MM.1S (cell line): ENCODE measurements around the gene MORC4.

Source experiments
- DNase-seq: peaks from one replicate; pipeline ENCODE4 v3.0.0-alpha.2; 2015
- H2AFZ ChIP-seq: fragments of 300-600 bp; sonication (generic); 2 replicates; pipeline ENCODE4 v1.6.0; 2016; ENCODE audit warnings: antibody characterized with exemption, low read length
- H3F3A ChIP-seq: fragments of 300-600 bp; sonication (generic); 2 replicates; pipeline ENCODE4 v1.6.1; 2016; ENCODE audit warnings: mild to moderate bottlenecking, antibody characterized with exemption, low read length, moderate library complexity, mixed read lengths; ENCODE audit not compliant: insufficient read depth
- H3K27ac ChIP-seq: fragments of 300-600 bp; sonication (generic); 2 replicates; pipeline ENCODE4 v1.5.1; 2016; ENCODE audit warnings: mild to moderate bottlenecking, low read length
- H3K27me3 ChIP-seq: fragments of 300-600 bp; sonication (generic); replicated peaks from 2 replicates; pipeline ENCODE4 v1.6.0; 2016; ENCODE audit warnings: low read length; ENCODE audit not compliant: insufficient read depth
- H3K36me3 ChIP-seq: fragments of 300-600 bp; sonication (generic); replicated peaks from 2 replicates; pipeline ENCODE4 v1.6.1; 2016; ENCODE audit warnings: mild to moderate bottlenecking, low read length, mixed read lengths; ENCODE audit not compliant: insufficient read depth
- H3K4me1 ChIP-seq: fragments of 300-600 bp; sonication (generic); 2 replicates; pipeline ENCODE4 v1.6.1; 2016; ENCODE audit warnings: low read length, mixed read lengths
- H3K4me2 ChIP-seq: fragments of 300-600 bp; sonication (generic); 2 replicates; pipeline ENCODE4 v1.6.0; 2016; ENCODE audit warnings: low read depth, low read length
- H3K4me3 ChIP-seq: fragments of 300-600 bp; sonication (generic); 2 replicates; pipeline ENCODE4 v1.5.1; 2016; ENCODE audit warnings: low read length, mixed read lengths
- H3K79me2 ChIP-seq: fragments of 300-600 bp; sonication (generic); 2 replicates; pipeline ENCODE4 v1.6.1; 2016; ENCODE audit warnings: mixed run types, low read length, mixed read lengths
- H3K9ac ChIP-seq: fragments of 300-600 bp; sonication (generic); 2 replicates; pipeline ENCODE4 v1.6.1; 2016; ENCODE audit warnings: low read length, mixed read lengths
- H3K9me2 ChIP-seq: fragments of 300-600 bp; sonication (generic); replicated peaks from 2 replicates; pipeline ENCODE4 v1.6.1; 2016; ENCODE audit warnings: mild to moderate bottlenecking, low read length, mixed read lengths; ENCODE audit not compliant: insufficient read depth
- H3K9me3 ChIP-seq: fragments of 300-600 bp; sonication (generic); replicated peaks from 2 replicates; pipeline ENCODE4 v1.6.1; 2016; ENCODE audit warnings: mild to moderate bottlenecking, low read length, mixed read lengths; ENCODE audit not compliant: insufficient read depth
- H4K20me1 ChIP-seq: fragments of 300-600 bp; sonication (generic); 2 replicates; pipeline ENCODE4 v1.6.1; 2016; ENCODE audit warnings: mild to moderate bottlenecking, low read length, moderate library complexity, mixed read lengths; ENCODE audit not compliant: insufficient read depth
- EZH2 ChIP-seq: fragments of 300-600 bp; sonication (generic); optimal IDR thresholded peaks from 2 replicates; pipeline ENCODE3; 2017; ENCODE audit warnings: low read depth, mild to moderate bottlenecking, antibody characterized with exemption, low read length, mixed read lengths
- EZH2phosphoT487 ChIP-seq: fragments of 300-600 bp; sonication (generic); IDR thresholded peaks from 2 replicates; pipeline ENCODE4 v1.6.1; 2018; ENCODE audit warnings: antibody characterized with exemption, low read length
- TF ChIP-seq, protein P1 (sequence below): fragments of 300-600 bp; sonication (generic); IDR thresholded peaks from 2 replicates; pipeline ENCODE4 v1.5.1; 2016; ENCODE audit warnings: antibody characterized with exemption, low read length, mixed read lengths

Gene MORC4

DNA sequence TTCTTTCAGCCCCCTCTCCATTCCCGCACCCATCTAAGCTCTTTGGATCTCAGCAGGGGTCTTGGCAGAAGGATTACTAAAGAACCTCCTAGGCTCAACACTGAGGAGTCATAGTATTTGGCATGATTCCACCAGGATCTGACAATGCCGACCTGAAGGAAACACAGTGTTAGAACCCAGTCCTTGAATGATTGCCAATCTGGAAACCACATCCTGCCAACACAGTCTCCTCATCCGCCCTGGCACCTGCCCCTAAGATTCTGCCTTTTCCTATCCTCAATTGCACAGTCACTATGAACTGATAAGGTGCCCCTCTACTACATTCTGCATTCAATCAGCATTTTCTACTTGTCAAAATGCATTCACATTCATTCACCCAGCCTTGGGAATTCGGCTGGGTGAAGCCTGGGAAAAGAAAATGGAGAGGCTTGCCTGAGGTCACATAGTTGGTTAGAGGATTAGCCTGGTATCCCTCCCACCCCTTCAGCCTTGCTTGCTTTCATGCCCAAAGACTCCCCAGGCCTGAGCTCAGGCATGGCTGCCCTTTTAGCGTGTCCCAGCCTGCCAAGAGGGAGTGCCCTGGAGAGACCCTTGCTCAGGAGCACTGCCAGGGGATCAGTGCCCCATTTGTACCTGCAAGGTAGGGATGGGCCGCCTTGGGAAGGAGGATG, 82.0 kb downstream of the MORC4 start:
- Histone ChIP-seq H3K79me2 (no peaks in the 10 kb centered on the region), H3K4me3 (no peak overlapping the region), H3K27ac (no peak overlapping the region), H2AFZ (no peak overlapping the region), H3K9ac (no peak overlapping the region), H3K9me2 (no peaks in the 10 kb centered on the region), H4K20me1 (no peaks in the 10 kb centered on the region), H3K36me3 (no peaks in the 10 kb centered on the region), H3K4me2 (no peak overlapping the region), H3K4me1 (no peaks in the 10 kb centered on the region), H3K27me3 (no peaks in the 10 kb centered on the region), H3F3A (no peaks in the 10 kb centered on the region), H3K9me3 (no peaks in the 10 kb centered on the region)
- no peak for DNase-seq
- TF ChIP-seq EZH2 (no peak), EZH2phosphoT487 (no peak)
- TF ChIP-seq, protein P1, sequence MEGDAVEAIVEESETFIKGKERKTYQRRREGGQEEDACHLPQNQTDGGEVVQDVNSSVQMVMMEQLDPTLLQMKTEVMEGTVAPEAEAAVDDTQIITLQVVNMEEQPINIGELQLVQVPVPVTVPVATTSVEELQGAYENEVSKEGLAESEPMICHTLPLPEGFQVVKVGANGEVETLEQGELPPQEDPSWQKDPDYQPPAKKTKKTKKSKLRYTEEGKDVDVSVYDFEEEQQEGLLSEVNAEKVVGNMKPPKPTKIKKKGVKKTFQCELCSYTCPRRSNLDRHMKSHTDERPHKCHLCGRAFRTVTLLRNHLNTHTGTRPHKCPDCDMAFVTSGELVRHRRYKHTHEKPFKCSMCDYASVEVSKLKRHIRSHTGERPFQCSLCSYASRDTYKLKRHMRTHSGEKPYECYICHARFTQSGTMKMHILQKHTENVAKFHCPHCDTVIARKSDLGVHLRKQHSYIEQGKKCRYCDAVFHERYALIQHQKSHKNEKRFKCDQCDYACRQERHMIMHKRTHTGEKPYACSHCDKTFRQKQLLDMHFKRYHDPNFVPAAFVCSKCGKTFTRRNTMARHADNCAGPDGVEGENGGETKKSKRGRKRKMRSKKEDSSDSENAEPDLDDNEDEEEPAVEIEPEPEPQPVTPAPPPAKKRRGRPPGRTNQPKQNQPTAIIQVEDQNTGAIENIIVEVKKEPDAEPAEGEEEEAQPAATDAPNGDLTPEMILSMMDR, result no peak

DNA sequence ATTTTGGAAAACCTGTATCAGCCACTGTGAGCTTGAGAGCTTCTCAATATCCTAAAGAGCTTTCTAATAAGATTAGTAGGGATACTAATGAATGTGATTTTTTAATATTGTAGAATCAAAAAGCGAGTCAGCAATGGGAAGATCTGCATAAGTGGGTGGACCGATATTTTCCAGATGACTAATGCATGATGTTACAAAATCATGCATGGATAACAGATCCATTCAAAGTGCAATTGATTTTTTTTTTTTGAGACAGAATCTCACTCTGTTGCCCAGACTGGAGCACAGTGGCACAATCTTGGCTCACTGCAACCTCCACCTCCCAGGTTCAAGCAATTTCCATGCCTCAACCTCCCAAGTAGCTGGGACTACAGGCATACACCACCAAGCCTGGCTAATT, 87.1 kb downstream of the MORC4 start:
- TF ChIP-seq EZH2phosphoT487, result no peak
- TF ChIP-seq, protein P1, result no peak
- Histone ChIP-seq H2AFZ (no peak overlapping the region), H3F3A (no peaks in the 10 kb centered on the region), H3K4me3 (no peak overlapping the region), H3K79me2 (no peaks in the 10 kb centered on the region), H3K4me1 (no peaks in the 10 kb centered on the region), H3K27me3 (no peaks in the 10 kb centered on the region), H3K9me3 (no peaks in the 10 kb centered on the region), H3K27ac (no peak overlapping the region), H4K20me1 (no peaks in the 10 kb centered on the region), H3K4me2 (no peak overlapping the region), H3K9ac (no peak overlapping the region), H3K36me3 (no peaks in the 10 kb centered on the region), H3K9me2 (no peaks in the 10 kb centered on the region)
- no peak for DNase-seq

DNA sequence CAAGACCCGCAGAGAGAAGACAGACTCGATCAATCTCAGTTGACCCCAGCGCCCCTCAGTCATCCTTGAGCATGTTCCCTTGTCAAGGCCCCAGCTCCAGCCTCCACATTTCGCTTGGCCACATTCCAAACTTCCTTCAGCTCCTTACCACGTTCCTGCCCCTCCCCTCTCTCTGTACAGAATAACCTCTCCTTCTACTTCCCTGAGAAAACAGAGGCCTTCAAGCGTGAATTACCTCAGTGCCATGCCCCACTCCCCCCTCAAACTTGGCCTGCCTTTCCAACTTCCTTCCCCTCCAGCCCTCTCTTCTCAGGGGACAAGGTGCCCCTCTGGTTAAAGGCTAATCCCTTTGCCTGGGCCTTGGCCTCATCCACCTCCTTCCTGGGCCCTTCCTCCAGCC, 93.7 kb downstream of the MORC4 start:
- no peak overlapping the region for H2AFZ ChIP-seq
- H3K36me3 ChIP-seq, result no peaks in the 10 kb centered on the region
- no peaks in the 10 kb centered on the region for H3K4me1 ChIP-seq
- H3K4me2 ChIP-seq, result no peak overlapping the region
- TF ChIP-seq EZH2 (no peak), EZH2phosphoT487 (no peak)
- TF ChIP-seq, protein P1, result no peak
- no peak overlapping the region for H3K9ac ChIP-seq
- H3K27me3 ChIP-seq, result no peaks in the 10 kb centered on the region
- H3K9me3 ChIP-seq, result no peaks in the 10 kb centered on the region
- H4K20me1 ChIP-seq, result no peaks in the 10 kb centered on the region
- no peaks in the 10 kb centered on the region for H3K9me2 ChIP-seq
- no peaks in the 10 kb centered on the region for H3F3A ChIP-seq
- H3K4me3 ChIP-seq, result no peak overlapping the region
- H3K27ac ChIP-seq, result no peak overlapping the region
- DNase-seq, result no peak
- H3K79me2 ChIP-seq, result no peaks in the 10 kb centered on the region
